Endothelial cell of umbilical vein (primary cell): Measurements from ENCODE around the gene CACNA1E. TPM values are rescaled to one million over a fixed set of nuclear protein-coding genes. Genes with fewer than 3 reads are reported as not detected.

Experiments
- BruUV-seq: library from RNA; stranded (reverse); fragments of 400-500 nt; replicated peaks from 2 replicates; lab custom pipeline; 2021; lab: Mats Ljungman, UMichigan
- CTCF ChIA-PET: fragments of 300-600, 350-600 bp; sonication (Branson Sonifier 250); formaldehyde crosslinking; loops from one replicate; lab custom pipeline; 2021; ENCODE audit warnings: antibody characterized with exemption, inconsistent platforms; lab: Charles Lee
- POLR2A ChIA-PET: fragments of 300-600, 350-600 bp; sonication (Branson Sonifier 250); formaldehyde crosslinking; loops from one replicate; lab custom pipeline; 2021; ENCODE audit warnings: antibody characterized with exemption, inconsistent platforms; lab: Charles Lee
- DNase-seq: peaks from one replicate; pipeline ENCODE4 v3.0.0-alpha.2; 2011; ENCODE audit warnings: low read depth, low spot score
- FAIRE-seq: peaks from 2 replicates; lab custom pipeline; 2011; peaks lifted over from hg19 to GRCh38; lab: Jason Lieb, UNC
- H2AFZ ChIP-seq: 2 replicates; pipeline ENCODE4 v1.6.0; 2012; ENCODE audit warnings: low read depth, low read length, control low read depth, inconsistent platforms
- H3K27ac ChIP-seq: 2 replicates; pipeline ENCODE4 v1.5.1; 2011; ENCODE audit warnings: low read depth, mild to moderate bottlenecking, control low read depth, low read length, moderate library complexity; ENCODE audit not compliant: insufficient read depth
- H3K27me3 ChIP-seq, 2 experiments: 2 replicates each; pipeline versions ENCODE4 v1.6.0 to v1.6.1; 2011; ENCODE audit warnings: low read length in 2 of 2, mixed read lengths in 1 of 2; ENCODE audit not compliant: control insufficient read depth in 2 of 2, insufficient read depth in 2 of 2
- H3K36me3 ChIP-seq, 2 experiments: 2 replicates in 1 of 2; 3 replicates in 1 of 2; pipeline ENCODE4 v1.5.1; 2011; ENCODE audit warnings: low read length in 2 of 2, mild to moderate bottlenecking in 1 of 2, moderate library complexity in 1 of 2; ENCODE audit not compliant: control insufficient read depth in 2 of 2, insufficient read depth in 2 of 2; ENCODE audit errors: extremely low read depth in 1 of 2
- H3K4me1 ChIP-seq: 3 replicates; pipeline ENCODE4 v1.5.1; 2011; ENCODE audit warnings: mild to moderate bottlenecking, low read length; ENCODE audit not compliant: control insufficient read depth, insufficient read depth; ENCODE audit errors: extremely low read depth
- H3K4me2 ChIP-seq: 2 replicates; pipeline ENCODE4 v1.6.1; 2011; ENCODE audit warnings: low read length, control low read depth, mixed read lengths; ENCODE audit not compliant: insufficient read depth
- H3K4me3 ChIP-seq, 3 experiments: fragments of 200-600 bp in 1 of 3; sonication (generic), shearing (Covaris generic) in 1 of 3; replicated peaks in 1 of 3; 2 replicates each; pipeline ENCODE4 v1.5.1; 2011 to 2016; ENCODE audit warnings: control low read depth in 3 of 3, low read length in 3 of 3, mild to moderate bottlenecking in 2 of 3, inconsistent platforms in 1 of 3, low read depth in 1 of 3, moderate library complexity in 1 of 3; ENCODE audit not compliant: insufficient read depth in 1 of 3
- H3K79me2 ChIP-seq: 2 replicates; pipeline ENCODE4 v1.6.0; 2012; ENCODE audit warnings: low read length, inconsistent platforms; ENCODE audit not compliant: control insufficient read depth, insufficient read depth
- H3K9ac ChIP-seq: replicated peaks from 2 replicates; pipeline ENCODE3; 2011; ENCODE audit warnings: low read length, control low read depth; ENCODE audit not compliant: insufficient read depth; ENCODE audit errors: extremely low read depth
- H3K9me1 ChIP-seq: replicated peaks from 3 replicates; pipeline ENCODE4 v1.6.0; 2011; ENCODE audit warnings: mild to moderate bottlenecking, low read length; ENCODE audit not compliant: control insufficient read depth, insufficient read depth; ENCODE audit errors: extremely low read depth
- H3K9me3 ChIP-seq: replicated peaks from 2 replicates; pipeline ENCODE4 v1.5.1; 2012; ENCODE audit warnings: low read length, inconsistent platforms; ENCODE audit not compliant: control insufficient read depth, insufficient read depth
- H4K20me1 ChIP-seq: replicated peaks from 2 replicates; pipeline ENCODE3; 2011; ENCODE audit warnings: mild to moderate bottlenecking, low read length; ENCODE audit not compliant: control insufficient read depth, insufficient read depth; ENCODE audit errors: extremely low read depth
- EZH2 ChIP-seq: IDR thresholded peaks from 2 replicates; pipeline ENCODE4 v1.6.1; 2012; ENCODE audit warnings: borderline replicate concordance, low read depth, mild to moderate bottlenecking, moderate library complexity, low read length, inconsistent platforms; ENCODE audit not compliant: severe bottlenecking
- FOS ChIP-seq: IDR thresholded peaks from 2 replicates; pipeline ENCODE4 v1.6.1; 2011; ENCODE audit warnings: mild to moderate bottlenecking, low read length, moderate library complexity, borderline replicate concordance; ENCODE audit not compliant: insufficient read depth
- GATA2 ChIP-seq: IDR thresholded peaks from 2 replicates; pipeline ENCODE4 v1.7.0; 2011; ENCODE audit warnings: low read depth, mild to moderate bottlenecking, moderate library complexity, mixed read lengths, low read length; ENCODE audit not compliant: insufficient read length, insufficient read depth
- JUN ChIP-seq: IDR thresholded peaks from 2 replicates; pipeline ENCODE4 v1.6.1; 2011; ENCODE audit warnings: borderline replicate concordance, low read depth; ENCODE audit not compliant: insufficient read length, insufficient read depth
- MYC ChIP-seq: IDR thresholded peaks from one replicate; pipeline ENCODE4 v1.6.1; 2011; ENCODE audit warnings: mild to moderate bottlenecking, low read depth, low read length
- POLR2A ChIP-seq: IDR thresholded peaks from 2 replicates; pipeline ENCODE4 v1.6.1; 2012; ENCODE audit warnings: low read depth, mild to moderate bottlenecking, control low read depth, low read length
- POLR2AphosphoS5 ChIP-seq: IDR thresholded peaks from 2 replicates; pipeline ENCODE4 v1.6.1; 2012; ENCODE audit warnings: low read depth, mild to moderate bottlenecking, control low read depth, low read length, moderate library complexity; ENCODE audit not compliant: insufficient read depth
- dilution Hi-C: fragments of 300-500 bp; cut with MboI; formaldehyde crosslinking; loops from one replicate; pipeline ENCODE4 v1.15.0; 2019; ENCODE audit warnings: low sequenced_read_pairs; ENCODE audit not compliant: extremely low pct_ligation_motif_present
- intact Hi-C: fragments of 100-400 bp; cut with micrococcal nuclease; formaldehyde crosslinking; loops from one replicate; pipeline ENCODE4 v1.10.0; 2022
- polyA plus RNA-seq, 4 experiments: library from polyadenylated mRNA; depleted of rRNA in 3 of 4; stranded (reverse) in 3 of 4; unstranded in 1 of 4; fragments of >200 nt; gene quantifications; 2 replicates each; pipeline versions ENCODE4 v1.2.1 to v1.2.3, GENCODE V29; 2011 to 2012; ENCODE audit warnings: missing spikeins in 1 of 4
- total RNA-seq: library from RNA; stranded (reverse); gene quantifications from 2 replicates; pipeline ENCODE4 v1.2.3, GENCODE V29; 2021
- TF ChIP-seq, protein P1 (sequence below), 2 donors: IDR thresholded peaks; 1 replicate in 1 of 2; 2 replicates in 1 of 2; pipeline ENCODE4 v1.5.1; 2011; ENCODE audit warnings: low read length in 2 of 2, mild to moderate bottlenecking in 2 of 2, moderate library complexity in 2 of 2, control low read depth in 1 of 2, inconsistent platforms in 1 of 2, low read depth in 1 of 2; ENCODE audit not compliant: insufficient read depth in 1 of 2; ENCODE audit errors: extremely low read depth in 1 of 2
- TF ChIP-seq, protein P2 (sequence below): IDR thresholded peaks from 2 replicates; pipeline ENCODE4 v1.6.1; 2011; ENCODE audit not compliant: insufficient read depth, insufficient read length

CACNA1E gene
- total and polyA plus RNA-seq, 2 donors (not counting 3 experiments of a cell fraction or from before 2014, with no cell fraction given): not detected

DNA sequence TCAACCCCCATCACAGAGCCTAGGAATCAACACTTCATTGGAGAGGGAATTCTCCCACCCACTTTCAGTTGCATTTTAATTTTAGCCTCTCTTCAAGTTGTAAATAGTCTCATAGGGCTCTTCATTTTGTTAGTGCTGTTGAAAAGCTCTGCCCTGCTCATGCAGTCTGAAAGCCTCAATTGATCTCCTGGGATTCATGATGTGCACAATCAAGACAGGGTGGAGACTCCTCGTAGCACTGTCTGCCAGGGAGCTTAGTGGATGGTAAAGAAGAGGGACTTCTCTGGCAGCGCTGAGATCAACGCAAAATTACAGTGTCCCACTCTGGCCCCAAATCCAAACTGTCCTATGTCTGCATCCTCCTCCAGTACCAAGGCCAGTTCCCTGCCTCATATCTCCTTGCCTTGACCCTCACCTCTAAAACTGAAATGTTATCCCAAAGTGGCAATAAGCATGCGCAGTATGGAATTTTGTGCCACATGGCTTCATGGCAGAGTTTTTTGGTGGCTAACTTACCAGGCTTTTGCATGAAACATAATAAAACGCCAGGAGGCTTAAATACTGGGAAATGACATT lies 282.2 kb downstream of the CACNA1E start:
- no peak for FAIRE-seq
- ChIA-PET CTCF (no interaction called here), POLR2A (no interaction called here)
- no peaks in the 10 kb centered on the region for H3K36me3 ChIP-seq
- intact Hi-C loops (no loop called here), dilution Hi-C loops (no loop called here)
- no peak overlapping the region for H3K27ac ChIP-seq
- no peak overlapping the region for H3K9ac ChIP-seq
- DNase-seq: no peak
- H3K4me1 ChIP-seq: no peaks in the 10 kb centered on the region
- no peaks in the 10 kb centered on the region for H3K27me3 ChIP-seq
- no peaks in the 10 kb centered on the region for H3K9me1 ChIP-seq
- H3K9me3 ChIP-seq: peaks cover 3% of the 10 kb centered on the region
- no peak overlapping the region for H3K4me2 ChIP-seq
- H3K79me2 ChIP-seq: no peaks in the 10 kb centered on the region
- H3K4me3 ChIP-seq: no peak overlapping the region
- H4K20me1 ChIP-seq: no peaks in the 10 kb centered on the region
- BruUV-seq: no TSS peak
- TF ChIP-seq, protein P1, sequence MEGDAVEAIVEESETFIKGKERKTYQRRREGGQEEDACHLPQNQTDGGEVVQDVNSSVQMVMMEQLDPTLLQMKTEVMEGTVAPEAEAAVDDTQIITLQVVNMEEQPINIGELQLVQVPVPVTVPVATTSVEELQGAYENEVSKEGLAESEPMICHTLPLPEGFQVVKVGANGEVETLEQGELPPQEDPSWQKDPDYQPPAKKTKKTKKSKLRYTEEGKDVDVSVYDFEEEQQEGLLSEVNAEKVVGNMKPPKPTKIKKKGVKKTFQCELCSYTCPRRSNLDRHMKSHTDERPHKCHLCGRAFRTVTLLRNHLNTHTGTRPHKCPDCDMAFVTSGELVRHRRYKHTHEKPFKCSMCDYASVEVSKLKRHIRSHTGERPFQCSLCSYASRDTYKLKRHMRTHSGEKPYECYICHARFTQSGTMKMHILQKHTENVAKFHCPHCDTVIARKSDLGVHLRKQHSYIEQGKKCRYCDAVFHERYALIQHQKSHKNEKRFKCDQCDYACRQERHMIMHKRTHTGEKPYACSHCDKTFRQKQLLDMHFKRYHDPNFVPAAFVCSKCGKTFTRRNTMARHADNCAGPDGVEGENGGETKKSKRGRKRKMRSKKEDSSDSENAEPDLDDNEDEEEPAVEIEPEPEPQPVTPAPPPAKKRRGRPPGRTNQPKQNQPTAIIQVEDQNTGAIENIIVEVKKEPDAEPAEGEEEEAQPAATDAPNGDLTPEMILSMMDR (IDR thresholded peaks at IDR 0.05; ENCODE audit: extremely low read depth in 1 of 2, insufficient read depth in 1 of 2, low read depth in 1 of 2, low read length in 2 of 2): no peak
- TF ChIP-seq EZH2: no peak
- no peak for TF ChIP-seq JUN
- TF ChIP-seq MYC: no peak
- TF ChIP-seq, protein P2, sequence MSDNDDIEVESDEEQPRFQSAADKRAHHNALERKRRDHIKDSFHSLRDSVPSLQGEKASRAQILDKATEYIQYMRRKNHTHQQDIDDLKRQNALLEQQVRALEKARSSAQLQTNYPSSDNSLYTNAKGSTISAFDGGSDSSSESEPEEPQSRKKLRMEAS: no peak
- TF ChIP-seq POLR2AphosphoS5: no peak
- no peak for TF ChIP-seq GATA2
- TF ChIP-seq FOS: no peak
- no peak for TF ChIP-seq POLR2A
- H2AFZ ChIP-seq: no peak overlapping the region
